T-cell (primary cell): Measurements from ENCODE around the gene SYT2. TPM values are rescaled to one million over a fixed set of nuclear protein-coding genes. Genes with fewer than 3 reads are reported as not detected.
"Not testable (repeated sequence)": the region's sequence is repeated elsewhere in the genome, so short reads cannot be mapped to it uniquely, and the experiment has no call there.

ENCODE experiments used
- ATAC-seq, 4 experiments: fragments of 200-7000 bp in 3 of 4; fragments of 150-1000 bp in 1 of 4; cut with Tn5 transposase; replicated peaks in 1 of 4; 1 replicate in 3 of 4; 2 replicates in 1 of 4; pipeline ENCODE4 v1.10.0; 2021; ENCODE audit warnings: moderate library complexity in 3 of 4, mild to moderate bottlenecking in 2 of 4, moderate number of reproducible peaks in 1 of 4
- CTCF ChIA-PET, 2 donors: fragments of 300-600 bp; sonication (Branson Sonifier 250); formaldehyde crosslinking; loops; one replicate each; lab custom pipeline; 2022; ENCODE audit warnings: antibody characterized with exemption in 2 of 2; lab: Charles Lee
- POLR2A ChIA-PET, 2 donors: fragments of 300-600 bp; sonication (Branson Sonifier 250); formaldehyde crosslinking; loops; one replicate each; lab custom pipeline; 2022; ENCODE audit warnings: antibody characterized with exemption in 2 of 2; lab: Charles Lee
- DNase-seq, 35 experiments: peaks; one replicate each; pipeline versions ENCODE4 v3.0.0 to v3.0.0-alpha.2; 2013 to 2023
- H3K27ac ChIP-seq: one replicate; pipeline ENCODE4 v1.5.1; 2013; ENCODE audit warnings: low read length
- H3K27me3 ChIP-seq, 2 experiments: replicated peaks in 1 of 2; 1 replicate in 1 of 2; 2 replicates in 1 of 2; pipeline versions ENCODE4 v1.6.1 to v1.7.0; 2013; ENCODE audit warnings: low read length in 1 of 2, mixed read lengths in 1 of 2; ENCODE audit not compliant: control insufficient read depth in 2 of 2, insufficient read depth in 2 of 2; ENCODE audit errors: extremely low read depth in 1 of 2
- H3K36me3 ChIP-seq, 2 donors: 1 replicate in 1 of 2; 2 replicates in 1 of 2; pipeline versions ENCODE4 v1.6.1 to v1.7.0; 2013; ENCODE audit warnings: low read length in 1 of 2; ENCODE audit not compliant: control insufficient read depth in 2 of 2, insufficient read depth in 1 of 2; ENCODE audit errors: extremely low read depth in 1 of 2
- H3K4me1 ChIP-seq, 2 experiments: 1 replicate in 1 of 2; 2 replicates in 1 of 2; pipeline versions ENCODE4 v1.6.1 to v1.7.0; 2013; ENCODE audit warnings: low read length in 2 of 2, mixed read lengths in 1 of 2; ENCODE audit not compliant: insufficient read depth in 2 of 2, control insufficient read depth in 1 of 2; ENCODE audit errors: extremely low read depth in 1 of 2
- H3K4me3 ChIP-seq, 2 donors: 1 replicate in 1 of 2; 2 replicates in 1 of 2; pipeline versions ENCODE4 v1.5.1 to v1.7.0; 2013; ENCODE audit warnings: mild to moderate bottlenecking in 2 of 2, low read length in 1 of 2, moderate library complexity in 1 of 2; ENCODE audit not compliant: control insufficient read depth in 1 of 2; ENCODE audit errors: extremely low read depth in 1 of 2
- H3K9me3 ChIP-seq: 2 replicates; pipeline ENCODE4 v1.7.0; 2013
- H3K27ac Mint-ChIP-seq, 2 donors: one replicate each; pipeline ENCODE4 v1.8.0; 2020 to 2021; ENCODE audit warnings: mild to moderate bottlenecking in 2 of 2, mixed read lengths in 2 of 2
- H3K27me3 Mint-ChIP-seq, 2 donors: one replicate each; pipeline ENCODE4 v1.8.0; 2021 to 2022; ENCODE audit warnings: mixed read lengths in 2 of 2
- H3K36me3 Mint-ChIP-seq: one replicate; pipeline ENCODE4 v1.8.0; 2021; ENCODE audit warnings: mixed read lengths
- H3K4me1 Mint-ChIP-seq, 3 donors: one replicate each; pipeline ENCODE4 v1.8.0; 2020 to 2022; ENCODE audit warnings: mixed read lengths in 3 of 3, mild to moderate bottlenecking in 1 of 3
- H3K4me3 Mint-ChIP-seq, 3 donors: one replicate each; pipeline ENCODE4 v1.8.0; 2020 to 2022; ENCODE audit warnings: mild to moderate bottlenecking in 3 of 3, mixed read lengths in 3 of 3, moderate library complexity in 3 of 3
- H3K9me3 Mint-ChIP-seq, 3 donors: one replicate each; pipeline ENCODE4 v1.8.0; 2020 to 2022; ENCODE audit warnings: mixed read lengths in 3 of 3
- WGBS: methylation state at CpG from one replicate; pipeline ENCODE4 v1.1.5; 2013; ENCODE audit warnings: missing lambda C conversion rate; ENCODE audit not compliant: insufficient coverage; 5-methylcytosine and 5-hydroxymethylcytosine counted together
- total RNA-seq, 35 experiments: library from RNA in 6 of 35; stranded (reverse) in 6 of 35; fragments of 120-200 nt in 1 of 35; gene quantifications; one replicate each; pipeline versions ENCODE4 v1.2.1 to v1.2.4 and lab custom pipeline; 2013 to 2026

SYT2 gene
- total RNA-seq, 5 donors from 2014 or later (not counting 1 experiment from before 2014, with no cell fraction given), result 0.03 to 0.07 (median 0.06) TPM; not detected in 2

DNA sequence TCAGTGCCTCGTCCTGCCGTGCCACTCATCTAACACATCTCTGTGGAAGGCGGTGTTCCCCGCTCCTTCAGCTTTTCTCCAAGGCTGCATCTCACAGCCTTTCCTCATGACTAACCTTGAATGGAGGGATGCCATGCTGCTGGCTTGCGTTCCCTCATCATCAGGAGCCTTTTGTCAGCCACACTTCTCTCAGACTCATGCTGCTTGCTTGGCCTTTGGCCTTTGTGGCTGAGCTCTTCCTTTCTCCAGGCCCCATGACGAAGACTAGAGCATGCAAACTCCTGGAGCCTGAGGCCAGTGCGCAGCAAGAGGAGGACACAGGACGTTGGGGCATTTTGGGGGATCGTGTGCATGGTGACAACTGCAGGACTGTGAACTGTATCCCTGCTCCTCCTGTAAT lies 70.8 kb downstream of the SYT2 start:
- no peaks in the 10 kb centered on the region for H3K9me3 Mint-ChIP-seq
- peaks cover 58 to 68% of the 10 kb centered on the region in 2 donors for H3K27me3 Mint-ChIP-seq
- H3K36me3 Mint-ChIP-seq, result no peaks in the 10 kb centered on the region
- no peak overlapping the region for H3K4me3 Mint-ChIP-seq
- H3K4me1 ChIP-seq, result peaks cover 0 to 26% of the 10 kb centered on the region in 2 experiments
- peaks cover 6 to 77% of the 10 kb centered on the region in 2 experiments for H3K27me3 ChIP-seq
- H3K36me3 ChIP-seq, result no peaks in the 10 kb centered on the region
- H3K27ac ChIP-seq, result no peak overlapping the region
- DNase-seq, result no peak
- 81% methylated on average over 9 of the region's 9 CpGs for WGBS
- POLR2A ChIA-PET, result no interaction called here
- H3K27ac Mint-ChIP-seq, result no peak overlapping the region
- no peak for ATAC-seq
- no peaks in the 10 kb centered on the region for H3K9me3 ChIP-seq
- no peak overlapping the region for H3K4me3 ChIP-seq
- H3K4me1 Mint-ChIP-seq, result peaks cover 18 to 30% (median 25%) of the 10 kb centered on the region in 3 donors
- CTCF ChIA-PET, result no interaction called here

DNA sequence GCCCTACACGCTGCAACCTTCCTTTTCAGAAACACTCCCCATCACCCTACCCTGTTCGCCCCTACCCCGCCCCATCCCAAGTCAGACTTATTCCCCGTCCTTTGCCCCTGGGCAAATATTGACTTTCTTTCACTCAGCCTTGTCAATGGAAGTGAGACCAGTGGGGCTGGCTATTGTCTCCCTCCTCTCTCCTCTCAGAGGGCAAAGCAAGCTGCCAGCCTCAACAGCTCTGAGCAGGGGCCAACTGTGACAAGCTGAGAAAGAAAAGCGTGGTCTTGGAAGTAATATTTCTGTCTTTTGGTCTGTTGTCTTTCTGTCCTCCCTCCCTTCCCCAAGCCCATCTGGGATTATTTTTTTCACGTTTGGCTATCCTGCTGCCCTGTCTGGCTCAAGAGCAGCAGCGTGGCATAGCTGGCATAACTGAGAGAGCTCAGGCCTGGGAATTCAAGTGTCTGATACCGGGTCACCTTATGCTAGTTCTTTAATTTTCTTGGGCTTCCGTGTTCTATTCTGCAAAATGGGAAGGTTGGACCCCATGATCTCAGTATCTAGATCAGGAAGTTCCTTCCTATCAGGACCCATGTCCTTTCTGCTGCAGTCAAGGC lies 71.5 kb downstream of the SYT2 start:
- H3K9me3 Mint-ChIP-seq, H3K36me3 Mint-ChIP-seq, H3K27ac Mint-ChIP-seq, H3K4me3 ChIP-seq, CTCF ChIA-PET, H3K27ac ChIP-seq, ATAC-seq, H3K9me3 ChIP-seq, DNase-seq, H3K4me3 Mint-ChIP-seq, H3K36me3 ChIP-seq: not testable (repeated sequence)
- Histone ChIP-seq H3K4me1 (peaks cover 0 to 19% of the 10 kb centered on the region in 2 experiments), H3K27me3 (peaks cover 6 to 70% of the 10 kb centered on the region in 2 experiments)
- POLR2A ChIA-PET, result interaction anchor here in 1 of 2 donors (0.7 kb wide), 1 partner anchor 32 kb away, joined by 5 read pairs; no protein-coding TSS in a partner anchor
- peaks cover 52 to 61% of the 10 kb centered on the region in 2 donors for H3K27me3 Mint-ChIP-seq
- peaks cover 11 to 23% (median 18%) of the 10 kb centered on the region in 3 donors for H3K4me1 Mint-ChIP-seq
- 79% methylated on average over 2 of the region's 9 CpGs for WGBS

DNA sequence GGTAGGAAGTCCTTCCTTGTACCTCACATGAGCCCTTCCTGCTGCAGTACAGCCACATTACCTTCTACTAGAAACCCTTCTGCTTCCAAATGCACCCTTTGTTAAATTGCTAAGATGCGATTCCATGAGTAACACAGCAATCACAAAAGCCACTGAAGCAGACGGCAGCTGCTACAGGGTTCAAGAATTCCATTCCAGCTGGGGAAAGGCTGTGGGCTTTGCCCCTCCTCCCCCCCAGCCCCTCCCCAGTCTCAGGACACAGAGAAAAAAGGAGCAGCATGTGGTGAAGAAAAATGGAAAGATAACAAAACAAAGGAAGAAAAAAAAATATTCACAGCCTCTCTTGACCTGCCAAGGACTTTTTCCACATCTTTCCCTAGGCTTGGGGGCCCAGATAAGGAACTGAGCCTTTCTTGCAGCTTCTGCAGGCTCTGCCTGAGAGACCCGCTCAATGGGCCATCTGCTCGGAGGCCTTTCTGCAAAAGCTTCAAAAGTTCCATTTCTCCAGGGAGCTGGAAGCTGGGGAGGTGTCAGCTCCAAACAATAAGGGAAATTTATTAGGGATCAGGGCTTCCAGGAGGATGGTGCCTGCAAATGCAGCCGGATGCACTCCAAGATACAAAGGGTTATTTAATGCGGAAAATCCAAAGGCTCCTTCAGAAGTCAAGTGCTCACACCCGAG lies 72.1 kb downstream of the SYT2 start:
- WGBS, result no CpG with 5 or more reads among the region's 7 CpGs
- no peak for ATAC-seq

DNA sequence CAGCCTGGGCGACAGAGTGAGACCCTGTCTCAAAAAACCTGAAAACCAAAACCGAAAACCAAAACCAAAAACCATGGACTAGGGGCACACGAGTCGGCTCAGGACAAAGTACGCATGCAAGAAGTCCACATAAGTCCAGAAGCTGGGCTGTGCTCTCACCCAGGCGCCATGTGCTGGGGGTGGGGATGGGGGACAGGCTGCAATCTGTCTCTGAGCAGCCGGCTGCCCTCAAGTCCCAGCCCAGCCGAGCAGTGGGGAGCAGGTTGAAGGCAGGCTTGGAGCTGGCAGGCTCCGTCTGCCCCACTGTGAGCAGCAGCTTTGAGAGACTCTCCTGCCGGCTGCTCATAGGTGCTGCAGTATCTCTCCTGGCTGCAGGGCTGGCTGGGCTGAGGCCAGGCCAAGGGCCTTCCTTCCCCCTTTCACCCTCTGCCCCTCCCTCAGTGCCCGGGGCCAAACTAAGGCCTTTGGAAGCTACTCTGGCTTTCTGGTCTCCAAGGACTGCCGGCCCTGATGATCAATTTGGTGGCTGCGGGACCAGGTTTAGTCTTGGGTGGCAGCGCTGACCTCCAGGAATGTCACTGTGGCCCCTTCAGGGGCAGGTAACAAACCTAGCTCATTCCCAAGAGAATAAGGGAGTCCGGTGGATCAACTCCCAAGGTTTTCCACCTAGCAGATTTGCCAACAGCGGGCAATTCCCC lies 72.8 kb downstream of the SYT2 start:
- H3K27ac Mint-ChIP-seq, H3K27ac ChIP-seq, H3K36me3 ChIP-seq, H3K4me3 Mint-ChIP-seq, H3K4me1 ChIP-seq, POLR2A ChIA-PET, ATAC-seq, H3K4me3 ChIP-seq, H3K9me3 ChIP-seq, H3K36me3 Mint-ChIP-seq, H3K9me3 Mint-ChIP-seq, DNase-seq, CTCF ChIA-PET: not testable (repeated sequence)
- Mint-ChIP-seq H3K27me3 (peaks cover 39 to 60% of the 10 kb centered on the region in 2 donors), H3K4me1 (peaks cover 0 to 13% (median 10%) of the 10 kb centered on the region in 3 donors)
- 83% methylated on average over 15 of the region's 16 CpGs for WGBS
- H3K27me3 ChIP-seq, result peaks cover 6 to 62% of the 10 kb centered on the region in 2 experiments

More for the DNA sequence above, 72.1 kb downstream of the SYT2 start:
- peaks cover 6 to 19% (median 16%) of the 10 kb centered on the region in 3 donors for H3K4me1 Mint-ChIP-seq
- H3K27me3 ChIP-seq, result peaks cover 6 to 64% of the 10 kb centered on the region in 2 experiments
- ChIA-PET POLR2A (no interaction called here), CTCF (interaction anchor here in 1 of 2 donors (0.6 kb wide), 1 partner anchor 287 kb away, joined by 5 read pairs; no protein-coding TSS in a partner anchor)
- H3K9me3 ChIP-seq, result no peaks in the 10 kb centered on the region
- H3K36me3 Mint-ChIP-seq, result no peaks in the 10 kb centered on the region
- H3K36me3 ChIP-seq, result no peaks in the 10 kb centered on the region
- no peak for DNase-seq
- no peak overlapping the region for H3K27ac Mint-ChIP-seq
- H3K4me3 Mint-ChIP-seq, result no peak overlapping the region
- no peaks in the 10 kb centered on the region for H3K9me3 Mint-ChIP-seq
- H3K27me3 Mint-ChIP-seq, result peaks cover 46 to 60% of the 10 kb centered on the region in 2 donors
- H3K4me1 ChIP-seq, result peaks cover 0 to 13% of the 10 kb centered on the region in 2 experiments
- no peak overlapping the region for H3K27ac ChIP-seq
- H3K4me3 ChIP-seq, result no peak overlapping the region

DNA sequence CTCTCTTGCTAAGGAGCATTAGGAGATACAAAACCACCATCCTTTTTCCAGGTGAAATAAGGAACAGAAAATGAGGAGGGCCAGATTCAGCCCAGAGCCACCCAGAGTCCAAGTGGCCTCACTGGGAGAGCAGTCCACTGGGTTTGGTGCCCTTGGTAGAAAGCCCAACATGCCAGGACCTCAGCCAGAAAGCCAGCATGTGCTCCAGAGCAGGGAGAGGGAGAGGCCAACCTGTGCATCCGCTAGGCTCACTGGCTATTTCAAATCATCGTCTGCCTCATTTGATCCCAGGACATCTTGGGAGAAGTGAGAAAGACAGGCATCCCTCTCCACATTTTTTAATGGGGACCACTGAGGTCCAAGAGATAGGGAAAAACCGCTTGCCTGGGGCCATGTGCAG lies 74.1 kb downstream of the SYT2 start:
- H3K27me3 Mint-ChIP-seq, result peaks cover 32 to 63% of the 10 kb centered on the region in 2 donors
- ATAC-seq, H3K4me1 Mint-ChIP-seq, H3K4me1 ChIP-seq, H3K9me3 ChIP-seq, H3K27ac Mint-ChIP-seq, CTCF ChIA-PET, H3K36me3 ChIP-seq, H3K4me3 ChIP-seq, H3K27ac ChIP-seq, H3K9me3 Mint-ChIP-seq, POLR2A ChIA-PET, H3K36me3 Mint-ChIP-seq, DNase-seq, H3K4me3 Mint-ChIP-seq: not testable (repeated sequence)
- H3K27me3 ChIP-seq, result peaks cover 6 to 63% of the 10 kb centered on the region in 2 experiments
- no CpG with 5 or more reads among the region's 3 CpGs for WGBS

DNA sequence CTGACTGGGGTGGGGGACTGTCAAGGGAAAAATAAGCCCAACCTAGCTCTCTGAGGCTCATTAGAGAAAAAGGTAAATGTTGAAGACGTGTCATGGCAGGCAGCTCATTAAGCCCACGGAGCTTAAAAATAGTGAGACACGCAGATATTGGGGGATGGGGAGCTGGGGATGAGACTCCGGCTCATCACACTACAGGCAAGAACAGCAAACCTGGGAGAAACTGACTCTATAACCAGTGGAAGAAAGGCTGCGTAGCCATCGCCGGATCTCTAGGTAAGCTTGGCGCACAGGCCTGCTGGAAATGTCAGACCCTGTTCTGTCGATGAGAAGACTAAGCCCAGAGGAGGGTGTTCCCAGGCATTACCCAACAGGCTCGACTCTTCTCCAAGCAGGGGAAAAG lies 78.0 kb downstream of the SYT2 start:
- Histone ChIP-seq H3K27ac (no peak overlapping the region), H3K27me3 (peaks cover 4 to 49% of the 10 kb centered on the region in 2 experiments), H3K36me3 (no peaks in the 10 kb centered on the region), H3K4me1 (peaks cover 6 to 49% of the 10 kb centered on the region in 2 experiments), H3K9me3 (no peaks in the 10 kb centered on the region), H3K4me3 (no peak overlapping the region)
- H3K4me3 Mint-ChIP-seq, result no peak overlapping the region
- H3K27ac Mint-ChIP-seq, result no peak overlapping the region
- no peaks in the 10 kb centered on the region for H3K9me3 Mint-ChIP-seq
- POLR2A ChIA-PET, result no interaction called here
- CTCF ChIA-PET, result no interaction called here
- peaks cover 37 to 43% (median 43%) of the 10 kb centered on the region in 3 donors for H3K4me1 Mint-ChIP-seq
- peaks cover 13 to 35% of the 10 kb centered on the region in 2 donors for H3K27me3 Mint-ChIP-seq
- no peak for ATAC-seq
- no peak for DNase-seq
- 92% methylated on average over 10 of the region's 10 CpGs for WGBS
- H3K36me3 Mint-ChIP-seq, result no peaks in the 10 kb centered on the region
